Loucy (cell line): ENCODE results near the gene SLC26A3.

Experiments
- H2AFZ ChIP-seq: fragments of 200-600 bp; sonication (generic); 2 replicates; pipeline ENCODE4 v1.6.0; 2016; ENCODE audit warnings: antibody characterized with exemption, mild to moderate bottlenecking, low read length, moderate library complexity
- H3F3A ChIP-seq: fragments of 200-600 bp; 2 replicates; pipeline ENCODE4 v1.6.0; 2016; ENCODE audit warnings: antibody characterized with exemption, low read depth, mild to moderate bottlenecking
- H3K27me3 ChIP-seq: fragments of 200-600 bp; sonication (generic); 2 replicates; pipeline ENCODE4 v1.6.1; 2014; ENCODE audit warnings: low read length, mild to moderate bottlenecking; ENCODE audit not compliant: insufficient read depth, poor library complexity, severe bottlenecking
- H3K36me3 ChIP-seq: fragments of 200-600 bp; sonication (generic); 2 replicates; pipeline ENCODE4 v1.6.1; 2016; ENCODE audit warnings: low read length; ENCODE audit not compliant: insufficient read depth
- H3K4me1 ChIP-seq: fragments of 200-600 bp; sonication (generic); 2 replicates; pipeline ENCODE4 v1.5.1; 2014; ENCODE audit warnings: low read length, mild to moderate bottlenecking; ENCODE audit not compliant: insufficient read depth, poor library complexity, severe bottlenecking
- H3K4me2 ChIP-seq: fragments of 200-600 bp; sonication (generic); 2 replicates; pipeline ENCODE4 v1.6.0; 2014; ENCODE audit warnings: antibody characterized with exemption, low read length, low read depth, mild to moderate bottlenecking; ENCODE audit not compliant: poor library complexity, severe bottlenecking
- H3K4me3 ChIP-seq: fragments of 200-600 bp; sonication (generic); 2 replicates; pipeline ENCODE4 v1.5.1; 2014; ENCODE audit warnings: low read length, mild to moderate bottlenecking, mixed read lengths; ENCODE audit not compliant: poor library complexity, severe bottlenecking
- H3K79me2 ChIP-seq: fragments of 200-600 bp; sonication (generic); 2 replicates; pipeline ENCODE4 v1.6.1; 2014; ENCODE audit warnings: low read length; ENCODE audit not compliant: insufficient read depth
- H3K9ac ChIP-seq: fragments of 200-600 bp; sonication (generic); 2 replicates; pipeline ENCODE4 v1.6.0; 2014; ENCODE audit warnings: mild to moderate bottlenecking, low read depth, low read length, moderate library complexity; ENCODE audit not compliant: poor library complexity, severe bottlenecking
- H3K9me2 ChIP-seq: fragments of 200-600 bp; sonication (generic); replicated peaks from 2 replicates; pipeline ENCODE4 v1.6.1; 2016; ENCODE audit warnings: low read depth, low read length, mixed read lengths
- H3K9me3 ChIP-seq: fragments of 200-600 bp; sonication (generic); 2 replicates; pipeline ENCODE4 v1.6.1; 2014; ENCODE audit warnings: mild to moderate bottlenecking, antibody characterized with exemption, low read length, low read depth; ENCODE audit not compliant: insufficient read depth
- H4K20me1 ChIP-seq: fragments of 200-600 bp; sonication (generic); 2 replicates; pipeline ENCODE4 v1.6.0; 2014; ENCODE audit warnings: antibody characterized with exemption, low read length, mild to moderate bottlenecking; ENCODE audit not compliant: insufficient read depth, poor library complexity, severe bottlenecking
- CTCF ChIP-seq: fragments of 200-600 bp; sonication (generic); conservative IDR thresholded peaks from 2 replicates; pipeline ENCODE4 v1.5.1; 2014; ENCODE audit warnings: mild to moderate bottlenecking, antibody characterized with exemption, low read length
- EZH2phosphoT487 ChIP-seq: fragments of 200-600 bp; IDR thresholded peaks from 2 replicates; pipeline ENCODE4 v1.6.1; 2018; ENCODE audit warnings: antibody characterized with exemption, mild to moderate bottlenecking, moderate library complexity, borderline replicate concordance

SLC26A3 gene

GRCh38 chr7:107758667-107759066 lies 44.4 kb downstream of the SLC26A3 start:
- H3K9me3 ChIP-seq = no peaks in the 10 kb centered on the region
- H3K4me2 ChIP-seq = no peak overlapping the region
- no peak overlapping the region for H3K9ac ChIP-seq
- TF ChIP-seq CTCF (no peak), EZH2phosphoT487 (no peak)
- H3F3A ChIP-seq = no peaks in the 10 kb centered on the region
- peaks cover 70% of the 10 kb centered on the region for H3K36me3 ChIP-seq
- H3K27me3 ChIP-seq = no peaks in the 10 kb centered on the region
- no peaks in the 10 kb centered on the region for H3K79me2 ChIP-seq
- H3K4me3 ChIP-seq = no peak overlapping the region
- H3K9me2 ChIP-seq = no peaks in the 10 kb centered on the region
- peaks cover 13% of the 10 kb centered on the region for H4K20me1 ChIP-seq
- H2AFZ ChIP-seq = no peak overlapping the region
- H3K4me1 ChIP-seq = no peaks in the 10 kb centered on the region

GRCh38 chr7:107754642-107755041 lies 48.4 kb downstream of the SLC26A3 start:
- Histone ChIP-seq H3K79me2 (peaks cover 30% of the 10 kb centered on the region), H3K36me3 (peaks cover 86% of the 10 kb centered on the region), H3K27me3 (no peaks in the 10 kb centered on the region), H3K9ac (no peak overlapping the region), H3K9me2 (no peaks in the 10 kb centered on the region), H3K4me3 (no peak overlapping the region), H3F3A (no peaks in the 10 kb centered on the region), H3K9me3 (no peaks in the 10 kb centered on the region), H4K20me1 (peaks cover 46% of the 10 kb centered on the region), H3K4me2 (no peak overlapping the region), H3K4me1 (no peaks in the 10 kb centered on the region), H2AFZ (no peak overlapping the region)
- TF ChIP-seq CTCF (no peak), EZH2phosphoT487 (no peak)

GRCh38 chr7:107751113-107751512 lies 51.9 kb downstream of the SLC26A3 start:
- H3K9me3 ChIP-seq = no peaks in the 10 kb centered on the region
- no peaks in the 10 kb centered on the region for H3K27me3 ChIP-seq
- no peak for TF ChIP-seq CTCF
- no peak for TF ChIP-seq EZH2phosphoT487
- H3K9me2 ChIP-seq = no peaks in the 10 kb centered on the region
- H3K4me3 ChIP-seq = no peak overlapping the region
- peak overlapping the region; percentile 39 for H3K4me2 ChIP-seq
- H3F3A ChIP-seq = no peaks in the 10 kb centered on the region
- H3K9ac ChIP-seq = no peak overlapping the region
- H3K79me2 ChIP-seq = peaks cover 65% of the 10 kb centered on the region
- H3K4me1 ChIP-seq = peaks cover 28% of the 10 kb centered on the region
- H2AFZ ChIP-seq = no peak overlapping the region
- H4K20me1 ChIP-seq = peaks cover 78% of the 10 kb centered on the region
- peaks cover 58% of the 10 kb centered on the region for H3K36me3 ChIP-seq
